Stimulated activated CD8-positive, alpha-beta memory T cell treated with anti-CD3 and anti-CD28 coated beads, Interleukin-7, amount 100 ng/mL, for 24 hours (primary cell): ENCODE measurements around the gene HK1.
"Not testable (repeated sequence)": the region's sequence is repeated elsewhere in the genome, so short reads cannot be mapped to it uniquely, and the experiment has no call there.

Source experiments
- DNase-seq: peaks from one replicate; pipeline ENCODE4 v3.0.0-alpha.2; 2020; ENCODE audit warnings: low read depth

The HK1 gene

DNA sequence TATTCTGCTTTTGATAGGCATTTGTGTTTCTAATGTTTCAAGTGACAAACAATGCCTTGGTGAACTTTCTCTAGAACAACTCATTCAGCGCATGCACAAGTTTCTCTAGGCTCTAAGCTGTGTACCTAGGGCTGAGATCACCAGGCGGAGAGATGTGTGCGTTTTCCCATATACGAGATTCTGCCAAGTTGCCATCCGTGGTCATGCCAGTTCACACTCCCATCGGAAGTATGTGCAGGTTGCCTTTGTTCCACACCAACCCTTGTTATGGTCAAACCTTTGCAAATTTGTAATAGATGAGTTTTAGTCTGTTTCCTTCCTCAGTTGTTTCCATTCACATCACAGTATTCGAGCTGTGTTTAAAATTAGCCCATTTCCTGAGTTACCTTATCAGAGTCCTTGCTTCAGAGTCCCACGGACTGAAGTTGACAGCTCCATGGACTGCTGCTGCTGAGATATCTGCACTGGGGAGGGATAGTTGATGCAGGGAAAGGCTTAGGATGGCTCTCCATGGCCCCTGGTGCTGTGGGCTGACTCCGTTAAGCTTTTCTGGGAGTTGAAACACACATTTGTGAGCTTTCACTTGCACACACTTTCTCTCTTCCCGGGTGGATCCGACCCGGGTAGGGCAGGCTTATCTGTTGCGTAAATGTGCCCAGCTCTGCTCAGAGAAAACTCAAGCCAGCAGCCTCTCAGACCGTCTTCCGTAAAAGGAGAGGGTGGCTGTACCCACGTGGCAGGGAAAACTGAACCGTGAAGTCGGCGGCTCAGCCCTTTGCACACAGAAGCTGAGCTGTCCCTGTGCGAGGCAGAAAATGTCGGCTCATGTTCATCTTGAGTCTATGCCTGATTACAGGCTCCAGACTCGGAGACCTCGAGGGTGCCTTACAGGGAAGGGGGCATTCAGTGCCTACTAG, 49.4 kb downstream of the HK1 start:
- DNase-seq = no peak

DNA sequence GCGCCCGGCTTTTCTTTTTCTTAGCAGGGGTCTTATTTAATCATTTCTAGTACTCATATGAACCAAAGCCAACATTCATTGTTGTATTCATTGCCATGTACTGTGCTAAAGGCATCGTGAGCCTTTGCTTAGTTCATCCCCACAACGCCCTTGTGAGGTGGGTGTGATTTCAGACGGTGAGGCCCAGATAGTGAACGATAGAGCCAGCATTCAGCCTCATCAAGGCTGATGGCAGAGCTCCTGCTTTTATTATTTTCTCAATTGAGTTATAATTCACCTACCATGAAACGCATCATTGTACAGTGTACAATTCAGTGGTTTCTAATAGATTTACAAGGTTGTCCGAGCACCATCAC, 50.1 kb downstream of the HK1 start:
- DNase-seq = no peak

DNA sequence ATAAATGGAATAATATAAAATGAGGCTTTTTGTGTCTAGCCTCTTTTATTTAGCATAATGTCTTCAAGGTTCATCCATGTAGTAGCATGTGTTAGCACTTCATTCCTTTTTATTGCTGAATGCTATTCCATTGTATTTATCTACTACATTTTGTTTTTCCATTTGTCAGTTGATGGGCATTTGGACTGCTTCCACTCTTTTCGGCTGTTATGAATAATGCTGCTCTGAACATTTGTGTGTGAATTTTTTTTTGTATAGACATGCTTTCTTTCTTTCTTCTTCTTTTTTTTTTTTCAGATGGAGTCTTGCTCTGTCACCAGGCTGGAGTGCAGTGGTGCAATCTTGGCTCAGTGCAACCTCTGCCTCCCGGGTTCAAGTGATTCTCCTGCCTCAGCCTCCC, 50.6 kb downstream of the HK1 start:
- DNase-seq = not testable (repeated sequence)

GRCh38 chr10:69329721-69330178, 51.5 kb downstream of the HK1 start:
- DNase-seq = no peak

DNA sequence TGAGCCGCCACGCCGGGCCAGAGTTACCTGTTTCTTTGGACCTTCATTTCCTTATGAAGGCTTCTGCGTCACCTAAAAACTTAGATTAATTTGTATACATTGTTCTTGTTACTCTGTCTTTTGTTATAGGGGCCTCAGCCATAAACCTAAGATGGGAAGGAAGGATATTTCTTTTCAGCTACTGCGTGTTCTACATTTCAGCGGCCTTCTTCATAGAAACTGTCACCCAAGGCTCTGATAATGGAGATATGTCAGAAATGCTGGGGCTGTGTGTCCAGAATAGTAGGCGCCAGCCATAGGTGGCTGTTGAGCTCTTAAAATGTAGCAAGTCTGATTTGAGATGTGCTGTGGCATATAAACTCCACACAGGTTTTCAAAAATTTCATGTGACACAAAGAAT, 52.9 kb downstream of the HK1 start:
- DNase-seq = no peak

- no peak for DNase-seq
Observed at GRCh38 chr10:69332278-69333010, 54.1 kb downstream of the HK1 start.

GRCh38 chr10:69333205-69333604, 54.9 kb downstream of the HK1 start:
- DNase-seq = no peak

DNA sequence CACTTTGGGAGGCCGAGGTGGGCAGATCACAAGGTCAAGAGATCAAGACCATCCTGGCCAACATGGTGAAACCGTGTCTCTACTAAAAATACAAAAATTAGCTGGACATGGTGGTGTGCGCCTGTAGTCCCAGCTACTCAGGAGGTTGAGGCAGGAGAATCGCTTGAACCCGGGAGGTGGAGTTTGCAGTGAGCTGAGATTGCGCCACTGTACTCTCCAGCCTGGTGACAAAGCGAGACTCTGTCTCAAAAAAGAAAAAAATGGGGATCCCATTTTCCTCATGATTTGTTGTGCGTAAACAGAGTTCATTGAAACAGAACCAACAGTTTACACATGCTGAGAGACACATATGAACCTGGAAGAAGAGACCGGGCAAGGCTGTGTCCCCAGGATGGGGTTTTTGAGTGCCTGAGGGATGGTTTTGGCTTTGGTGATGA, 55.6 kb downstream of the HK1 start:
- DNase-seq = not testable (repeated sequence)

- DNase-seq = no peak
Observed at GRCh38 chr10:69334302-69335062, 56.2 kb downstream of the HK1 start.

DNA sequence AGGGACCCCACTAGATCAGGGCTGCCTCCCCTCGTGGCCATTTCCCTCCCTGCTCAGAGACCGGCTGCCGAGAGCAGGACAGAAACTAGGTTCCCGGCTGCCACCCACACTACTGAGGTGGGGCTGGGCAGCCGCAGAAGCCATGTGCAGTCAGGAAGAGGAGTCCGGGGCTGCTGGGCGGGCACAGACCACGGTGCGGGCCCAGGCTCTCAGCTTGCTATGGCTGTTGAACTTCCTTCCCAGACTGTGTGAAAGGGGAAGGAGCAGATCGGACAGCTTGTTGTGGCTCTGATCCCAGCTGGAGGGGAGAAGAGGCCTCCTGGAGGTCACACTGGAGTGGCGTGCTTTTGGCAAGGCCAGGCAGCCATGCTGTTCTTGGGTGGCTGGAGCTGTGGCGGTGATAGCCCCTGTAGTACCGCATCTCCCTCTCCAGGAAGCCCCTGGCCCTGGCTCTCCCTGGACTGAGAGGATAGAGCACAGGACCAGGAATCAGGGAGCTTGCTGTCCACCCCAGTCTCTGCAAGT, 56.8 kb downstream of the HK1 start:
- DNase-seq = no peak

GRCh38 chr10:69335613-69336012, 57.3 kb downstream of the HK1 start:
- no peak for DNase-seq

GRCh38 chr10:69336952-69337295, 58.6 kb downstream of the HK1 start:
- no peak for DNase-seq

GRCh38 chr10:69337296-69338132, 59.2 kb downstream of the HK1 start:
- no peak for DNase-seq

GRCh38 chr10:69338133-69338456, 59.8 kb downstream of the HK1 start:
- DNase-seq = no peak

DNA sequence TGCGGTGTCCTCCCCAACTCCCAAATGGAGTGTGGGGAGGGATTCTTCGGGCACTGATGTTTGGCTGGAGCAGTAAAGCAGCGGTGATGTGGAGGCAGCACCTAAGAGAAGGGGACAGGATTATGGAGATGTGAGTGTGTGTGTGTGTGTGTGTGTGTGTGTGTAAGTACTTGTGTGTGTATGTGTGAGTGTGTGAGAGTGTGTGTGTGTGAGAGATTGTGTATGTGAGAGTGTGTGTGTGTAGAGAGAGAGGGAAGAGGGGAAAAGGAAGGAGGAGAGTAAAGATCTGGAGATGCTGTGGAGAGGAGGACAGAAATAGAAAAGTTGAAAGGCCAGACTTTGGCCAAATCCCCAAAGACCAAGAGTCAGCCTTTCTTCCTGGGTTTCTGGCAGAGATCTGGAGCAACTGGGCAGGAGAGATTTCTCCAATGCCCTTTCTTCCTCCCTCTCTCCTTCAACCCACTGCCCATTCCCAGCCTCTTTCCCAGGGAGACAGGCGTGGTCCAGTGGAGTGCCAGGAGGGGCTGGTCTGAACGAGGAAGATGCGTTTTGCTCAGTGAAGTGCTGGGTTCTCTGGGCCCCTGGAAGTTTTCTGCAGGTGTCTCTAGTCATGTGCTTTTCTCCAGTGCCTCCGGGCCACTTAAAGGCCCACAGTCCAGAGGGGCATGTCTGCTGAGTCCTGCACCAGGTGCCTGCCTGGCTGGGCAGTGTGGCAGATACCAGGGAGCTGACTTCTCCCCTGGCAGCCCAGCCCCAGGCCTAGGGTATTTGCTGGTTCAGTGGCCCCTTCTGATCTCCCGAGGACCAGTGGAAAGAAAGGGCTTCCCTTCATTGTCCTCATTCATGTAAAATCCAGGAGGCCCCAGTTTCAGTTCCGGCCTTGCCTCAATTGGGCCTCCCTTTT, 60.5 kb downstream of the HK1 start:
- no peak for DNase-seq

DNA sequence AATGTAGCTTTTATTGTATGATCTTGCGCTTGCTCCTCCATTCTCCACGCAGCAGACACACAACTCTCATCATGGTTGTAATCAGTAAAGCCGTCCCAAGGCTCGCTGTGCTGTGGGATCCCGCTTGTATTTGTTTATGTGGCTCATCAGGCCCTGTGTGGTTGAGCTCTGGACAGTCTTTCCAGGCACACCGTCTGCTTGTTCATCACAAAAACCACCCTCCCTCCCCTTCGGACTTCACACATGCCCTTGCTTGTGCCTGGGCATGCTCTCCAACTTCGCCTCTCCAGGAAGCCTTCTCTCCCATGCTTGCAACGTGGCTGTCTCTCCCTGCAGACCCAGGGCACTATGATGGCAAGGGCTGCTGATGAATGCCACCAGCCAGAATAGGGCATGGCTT, 62.4 kb downstream of the HK1 start:
- no peak for DNase-seq

- no peak for DNase-seq
Observed at GRCh38 chr10:69343905-69344304, 65.6 kb downstream of the HK1 start.

DNA sequence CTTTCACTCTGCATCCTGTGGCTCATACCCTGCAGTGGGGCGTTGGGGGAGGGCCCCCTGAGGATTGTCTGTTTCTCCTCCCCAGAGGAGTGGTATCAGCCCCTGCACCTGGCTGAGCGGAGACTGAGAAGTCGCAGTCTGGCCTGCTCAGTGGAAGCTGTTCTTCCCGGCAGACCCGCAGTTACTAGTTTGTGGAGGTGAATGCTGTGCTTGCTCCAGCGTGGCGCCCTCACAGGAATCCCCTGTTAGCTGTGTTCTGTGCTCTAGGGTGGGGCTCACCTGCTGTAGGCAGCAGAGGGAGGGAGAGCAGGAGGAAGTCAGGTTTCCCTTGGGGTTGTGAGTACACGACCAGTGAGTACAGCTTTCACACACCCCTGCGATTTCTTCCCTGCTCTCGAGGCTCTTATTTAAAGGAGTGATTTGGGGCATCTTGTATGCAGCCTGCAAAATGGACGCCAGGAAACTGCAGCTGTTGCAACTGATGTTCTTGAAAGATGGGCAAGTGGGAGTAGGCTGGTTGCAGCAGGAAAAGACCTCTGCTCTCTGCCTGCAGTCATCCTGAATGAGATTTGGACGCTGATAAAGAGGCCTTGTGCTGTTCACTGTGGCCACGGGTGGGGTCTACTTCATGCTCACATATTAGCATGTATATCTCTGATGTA, 66.4 kb downstream of the HK1 start:
- DNase-seq = no peak

GRCh38 chr10:69345402-69345801, 67.1 kb downstream of the HK1 start:
- no peak for DNase-seq

GRCh38 chr10:69345890-69346474, 67.7 kb downstream of the HK1 start:
- DNase-seq = no peak
